ENCODE data around the gene GFRA4.

GRCh38 chr20:3674995-3675900 is 12.0 kb upstream of the GFRA4 start:
- no peak for TF ChIP-seq EZH2 (IDR thresholded peaks at IDR 0.05)
- TF ChIP-seq POLR2AphosphoS5 (IDR thresholded peaks at IDR 0.05; ENCODE audit: borderline replicate concordance, low read depth, low read length): no peak

Measured in SK-N-MC (cell line).